Measurements from ENCODE around the gene MMD2.

The MMD2 gene

GRCh38 chr7:4958477-4959301 is at the start of gene MMD2:
MMD2 (minus strand) TSS chr7:4959187; CDS start chr7:4959017, 170 bp downstream.
- no peak for TF ChIP-seq Cebpa-rat (IDR thresholded peaks at IDR 0.05)
- Histone ChIP-seq H3K36me3 (no peaks in the 10 kb centered on the region), H4K20me1 (peaks cover 0 to 5% (median 0%) of the 10 kb centered on the region in 11 experiments; a peak in 2 of 22 replicates), H3K27ac (no peak within 1 kb of the TSS), H3K4me2 (no peak within 1 kb of the TSS), H3K4me3 (no peak within 1 kb of the TSS), H3K9me3 (replicated peaks in 1 of 11) (no peaks in the 10 kb centered on the region), H3K4me1 (no peaks in the 10 kb centered on the region), H3K27me3 (peaks cover 15 to 28% (median 20%) of the 10 kb centered on the region in 11 experiments), H3K9ac (no peak within 1 kb of the TSS)

GRCh38 chr7:5005066-5005465 is 46.1 kb upstream of the MMD2 start:
- TF ChIP-seq Cebpa-rat (IDR thresholded peaks at IDR 0.05), result no peak
- Histone ChIP-seq H3K27ac (no peak overlapping the region), H3K9me3 (replicated peaks in 1 of 11) (peaks cover 0 to 17% (median 10%) of the 10 kb centered on the region in 11 experiments; a peak in 15 of 22 replicates), H4K20me1 (no peaks in the 10 kb centered on the region), H3K36me3 (peaks cover 43 to 95% (median 65%) of the 10 kb centered on the region in 11 experiments), H3K4me3 (no peak overlapping the region), H3K9ac (no peak overlapping the region), H3K27me3 (no peaks in the 10 kb centered on the region), H3K4me1 (no peaks in the 10 kb centered on the region), H3K4me2 (no peak overlapping the region)

- Histone ChIP-seq H3K9me3 (replicated peaks in 1 of 11) (no peaks in the 10 kb centered on the region; a peak in 1 of 22 replicates), H3K27ac (no peak overlapping the region), H4K20me1 (peaks cover 0 to 5% (median 0%) of the 10 kb centered on the region in 11 experiments; a peak in 2 of 22 replicates), H3K27me3 (no peaks in the 10 kb centered on the region), H3K4me3 (no peak overlapping the region), H3K4me2 (no peak overlapping the region), H3K36me3 (peaks cover 46 to 95% (median 67%) of the 10 kb centered on the region in 11 experiments), H3K9ac (no peak overlapping the region), H3K4me1 (no peaks in the 10 kb centered on the region)
- TF ChIP-seq Cebpa-rat (IDR thresholded peaks at IDR 0.05), result no peak
Observed at GRCh38 chr7:5001911-5002310, 42.9 kb upstream of the MMD2 start.

GRCh38 chr7:5001003-5001402 is 42.0 kb upstream of the MMD2 start:
- TF ChIP-seq Cebpa-rat (IDR thresholded peaks at IDR 0.05), result no peak
- Histone ChIP-seq H3K27ac (no peak overlapping the region), H3K27me3 (no peaks in the 10 kb centered on the region), H3K4me1 (peaks cover 0 to 4% (median 0%) of the 10 kb centered on the region in 10 experiments; a peak in 6 of 20 replicates), H3K36me3 (peaks cover 55 to 97% (median 71%) of the 10 kb centered on the region in 11 experiments), H3K4me2 (no peak overlapping the region), H4K20me1 (peaks cover 0 to 15% (median 4%) of the 10 kb centered on the region in 11 experiments; a peak in 7 of 22 replicates), H3K4me3 (no peak overlapping the region), H3K9ac (no peak overlapping the region), H3K9me3 (replicated peaks in 1 of 11) (no peaks in the 10 kb centered on the region; a peak in 1 of 22 replicates)

- no peak overlapping the region for H3K4me3 ChIP-seq
- no peaks in the 10 kb centered on the region for H3K9me3 ChIP-seq (replicated peaks in 1 of 11)
- peaks cover 63 to 97% (median 74%) of the 10 kb centered on the region in 11 experiments for H3K36me3 ChIP-seq
- peaks cover 0 to 28% (median 12%) of the 10 kb centered on the region in 11 experiments; a peak in 13 of 22 replicates for H4K20me1 ChIP-seq
- TF ChIP-seq Cebpa-rat (IDR thresholded peaks at IDR 0.05), result no peak
- H3K27me3 ChIP-seq, result no peaks in the 10 kb centered on the region
- H3K27ac ChIP-seq, result no peak overlapping the region
- peaks cover 0 to 9% (median 2%) of the 10 kb centered on the region in 10 experiments; a peak in 8 of 20 replicates for H3K4me1 ChIP-seq
- no peak overlapping the region for H3K4me2 ChIP-seq
- no peak overlapping the region for H3K9ac ChIP-seq
Observed at GRCh38 chr7:4999369-4999950, 40.5 kb upstream of the MMD2 start.

- no peak for TF ChIP-seq Cebpa-rat (IDR thresholded peaks at IDR 0.05)
- Histone ChIP-seq H3K4me1 (peaks cover 0 to 9% (median 2%) of the 10 kb centered on the region in 10 experiments; a peak in 8 of 20 replicates), H3K27ac (no peak overlapping the region), H3K9me3 (replicated peaks in 1 of 11) (no peaks in the 10 kb centered on the region), H3K27me3 (no peaks in the 10 kb centered on the region), H3K36me3 (peaks cover 65 to 97% (median 78%) of the 10 kb centered on the region in 11 experiments), H3K4me2 (no peak overlapping the region), H3K9ac (no peak overlapping the region), H4K20me1 (peaks cover 0 to 31% (median 13%) of the 10 kb centered on the region in 11 experiments; a peak in 14 of 22 replicates), H3K4me3 (no peak overlapping the region)
Observed at GRCh38 chr7:4998910-4999309, 39.9 kb upstream of the MMD2 start.

- Histone ChIP-seq H4K20me1 (peaks cover 0 to 38% (median 19%) of the 10 kb centered on the region in 11 experiments; a peak in 15 of 22 replicates), H3K4me2 (no peak overlapping the region), H3K27me3 (no peaks in the 10 kb centered on the region), H3K36me3 (peaks cover 71 to 97% (median 82%) of the 10 kb centered on the region in 11 experiments), H3K9me3 (replicated peaks in 1 of 11) (no peaks in the 10 kb centered on the region), H3K27ac (no peak overlapping the region), H3K9ac (no peak overlapping the region), H3K4me1 (peaks cover 0 to 9% (median 2%) of the 10 kb centered on the region in 10 experiments; a peak in 8 of 20 replicates), H3K4me3 (no peak overlapping the region)
- no peak for TF ChIP-seq Cebpa-rat (IDR thresholded peaks at IDR 0.05)
Observed at GRCh38 chr7:4998244-4998643, 39.3 kb upstream of the MMD2 start.

- no peak overlapping the region for H3K4me3 ChIP-seq
- peaks cover 76 to 98% (median 86%) of the 10 kb centered on the region in 11 experiments for H3K36me3 ChIP-seq
- H3K4me2 ChIP-seq, result no peak overlapping the region
- H4K20me1 ChIP-seq, result peaks cover 0 to 44% (median 26%) of the 10 kb centered on the region in 11 experiments; a peak in 16 of 22 replicates
- H3K4me1 ChIP-seq, result peaks cover 0 to 9% (median 2%) of the 10 kb centered on the region in 10 experiments; a peak in 8 of 20 replicates
- TF ChIP-seq Cebpa-rat (IDR thresholded peaks at IDR 0.05), result no peak
- no peak overlapping the region for H3K27ac ChIP-seq
- H3K9ac ChIP-seq, result no peak overlapping the region
- H3K9me3 ChIP-seq (replicated peaks in 1 of 11), result no peaks in the 10 kb centered on the region
- H3K27me3 ChIP-seq, result no peaks in the 10 kb centered on the region
Observed at GRCh38 chr7:4996696-4997222, 37.8 kb upstream of the MMD2 start.
